ENCODE data around the gene PDZRN4. TPM values are rescaled to one million over a fixed set of nuclear protein-coding genes. Genes with fewer than 3 reads are reported as not detected.

PDZRN4 gene
- total and polyA plus RNA-seq, 5 experiments from 2014 or later, result not detected

- Mint-ChIP-seq H3K4me3 (no peak overlapping the region), H3K27me3 (peaks cover 0 to 8% (median 0%) of the 10 kb centered on the region in 5 donors), H3K36me3 (no peaks in the 10 kb centered on the region), H3K9me3 (no peaks in the 10 kb centered on the region), H3K27ac (no peak overlapping the region), H3K4me1 (peaks cover 0 to 2% (median 0%) of the 10 kb centered on the region in 4 donors)
- POLR2A ChIA-PET, result no interaction called here
- DNase-seq (no peak), ATAC-seq (no peak)
These were observed 272.8 kb downstream of the PDZRN4 start for GRCh38 chr12:41460906-41461305.

GRCh38 chr12:41462312-41462711 is 274.2 kb downstream of the PDZRN4 start:
- no peak overlapping the region for H3K27ac Mint-ChIP-seq
- no peak overlapping the region for H3K4me3 Mint-ChIP-seq

GRCh38 chr12:41465526-41465925 is 277.4 kb downstream of the PDZRN4 start:
- H3K27me3 Mint-ChIP-seq, result peaks cover 0 to 4% (median 0%) of the 10 kb centered on the region in 5 donors
- POLR2A ChIA-PET, result no interaction called here
- H3K9me3 Mint-ChIP-seq, result peaks cover 0 to 3% (median 0%) of the 10 kb centered on the region in 9 donors
- H3K36me3 Mint-ChIP-seq, result no peaks in the 10 kb centered on the region
- no peak overlapping the region for H3K27ac Mint-ChIP-seq
- peaks cover 0 to 2% (median 0%) of the 10 kb centered on the region in 4 donors for H3K4me1 Mint-ChIP-seq
- no peak overlapping the region for H3K4me3 Mint-ChIP-seq
- DNase-seq, result no peak
- no peak for ATAC-seq

More at GRCh38 chr12:41462312-41462711, 274.2 kb downstream of the PDZRN4 start:
- H3K4me1 Mint-ChIP-seq, result peaks cover 0 to 2% (median 0%) of the 10 kb centered on the region in 4 donors
- ATAC-seq (no peak), DNase-seq (no peak)
- H3K9me3 Mint-ChIP-seq, result peaks cover 0 to 3% (median 0%) of the 10 kb centered on the region in 9 donors
- H3K36me3 Mint-ChIP-seq, result no peaks in the 10 kb centered on the region
- peaks cover 0 to 8% (median 0%) of the 10 kb centered on the region in 5 donors for H3K27me3 Mint-ChIP-seq
- POLR2A ChIA-PET, result no interaction called here

- ATAC-seq (no peak), DNase-seq (no peak)
- POLR2A ChIA-PET, result no interaction called here
- peaks cover 0 to under 1% (median 0%) of the 10 kb centered on the region in 4 donors for H3K4me1 Mint-ChIP-seq
- peaks cover 0 to 3% (median 0%) of the 10 kb centered on the region in 9 donors for H3K9me3 Mint-ChIP-seq
- no peaks in the 10 kb centered on the region for H3K36me3 Mint-ChIP-seq
- no peak overlapping the region for H3K4me3 Mint-ChIP-seq
- peaks cover 0 to 4% (median 0%) of the 10 kb centered on the region in 5 donors for H3K27me3 Mint-ChIP-seq
- no peak overlapping the region for H3K27ac Mint-ChIP-seq
These were observed 278.2 kb downstream of the PDZRN4 start for GRCh38 chr12:41466300-41466699.

GRCh38 chr12:41466802-41467201 is 278.7 kb downstream of the PDZRN4 start:
- no peak for ATAC-seq
- no peaks in the 10 kb centered on the region for H3K36me3 Mint-ChIP-seq
- POLR2A ChIA-PET, result no interaction called here
- no peak for DNase-seq
- peaks cover 0 to 3% (median 0%) of the 10 kb centered on the region in 5 donors for H3K27me3 Mint-ChIP-seq
- no peak overlapping the region for H3K4me3 Mint-ChIP-seq
- no peaks in the 10 kb centered on the region for H3K4me1 Mint-ChIP-seq
- H3K27ac Mint-ChIP-seq, result no peak overlapping the region
- H3K9me3 Mint-ChIP-seq, result peaks cover 0 to 3% (median 0%) of the 10 kb centered on the region in 9 donors

- Mint-ChIP-seq H3K36me3 (no peaks in the 10 kb centered on the region), H3K27ac (no peak overlapping the region), H3K4me3 (no peak overlapping the region), H3K4me1 (no peaks in the 10 kb centered on the region), H3K27me3 (peaks cover 0 to 3% (median 0%) of the 10 kb centered on the region in 5 donors), H3K9me3 (peaks cover 0 to 4% (median 0%) of the 10 kb centered on the region in 9 donors)
- ATAC-seq (no peak), DNase-seq (no peak)
- POLR2A ChIA-PET, result no interaction called here
These were observed 279.6 kb downstream of the PDZRN4 start for GRCh38 chr12:41467591-41468325.

GRCh38 chr12:41468341-41468740 is 280.2 kb downstream of the PDZRN4 start:
- no peak for ATAC-seq
- H3K4me3 Mint-ChIP-seq, result no peak overlapping the region
- H3K27ac Mint-ChIP-seq, result no peak overlapping the region
- no peak for DNase-seq
- no peaks in the 10 kb centered on the region for H3K36me3 Mint-ChIP-seq
- H3K4me1 Mint-ChIP-seq, result no peaks in the 10 kb centered on the region
- peaks cover 0 to 3% (median 0%) of the 10 kb centered on the region in 5 donors for H3K27me3 Mint-ChIP-seq
- POLR2A ChIA-PET, result no interaction called here
- H3K9me3 Mint-ChIP-seq, result peaks cover 0 to 4% (median 0%) of the 10 kb centered on the region in 9 donors

GRCh38 chr12:41468756-41469155 is 280.6 kb downstream of the PDZRN4 start:
- Mint-ChIP-seq H3K9me3 (peaks cover 0 to 6% (median 0%) of the 10 kb centered on the region in 9 donors), H3K4me3 (no peak overlapping the region), H3K36me3 (no peaks in the 10 kb centered on the region), H3K27me3 (peaks cover 0 to 7% (median 2%) of the 10 kb centered on the region in 5 donors), H3K27ac (no peak overlapping the region), H3K4me1 (no peaks in the 10 kb centered on the region)
- no peak for DNase-seq
- no peak for ATAC-seq
- POLR2A ChIA-PET, result no interaction called here

GRCh38 chr12:41473441-41473840 is 285.3 kb downstream of the PDZRN4 start:
- ATAC-seq (no peak), DNase-seq (no peak)
- POLR2A ChIA-PET, result no interaction called here
- H3K27ac Mint-ChIP-seq, result no peak overlapping the region
- H3K27me3 Mint-ChIP-seq, result peaks cover 2 to 21% (median 2%) of the 10 kb centered on the region in 5 donors
- peaks cover 0 to 3% (median 0%) of the 10 kb centered on the region in 9 donors for H3K9me3 Mint-ChIP-seq
- H3K4me1 Mint-ChIP-seq, result no peaks in the 10 kb centered on the region
- no peaks in the 10 kb centered on the region for H3K36me3 Mint-ChIP-seq
- H3K4me3 Mint-ChIP-seq, result no peak overlapping the region

- no peaks in the 10 kb centered on the region for H3K4me1 Mint-ChIP-seq
- H3K4me3 Mint-ChIP-seq, result no peak overlapping the region
- POLR2A ChIA-PET, result no interaction called here
- H3K36me3 Mint-ChIP-seq, result no peaks in the 10 kb centered on the region
- no peak overlapping the region for H3K27ac Mint-ChIP-seq
- ATAC-seq, result no peak
- H3K9me3 Mint-ChIP-seq, result peaks cover 0 to 3% (median 0%) of the 10 kb centered on the region in 9 donors
- peaks cover 2 to 21% (median 2%) of the 10 kb centered on the region in 5 donors for H3K27me3 Mint-ChIP-seq
- DNase-seq, result no peak
These were observed 285.9 kb downstream of the PDZRN4 start for GRCh38 chr12:41474001-41474400.

GRCh38 chr12:41476499-41477439 is 288.6 kb downstream of the PDZRN4 start:
- Mint-ChIP-seq H3K4me3 (no peak overlapping the region), H3K27me3 (peaks cover 0 to 18% (median 2%) of the 10 kb centered on the region in 5 donors), H3K9me3 (peaks cover 0 to 3% (median 0%) of the 10 kb centered on the region in 9 donors), H3K36me3 (no peaks in the 10 kb centered on the region), H3K4me1 (no peaks in the 10 kb centered on the region), H3K27ac (no peak overlapping the region)
- DNase-seq (no peak), ATAC-seq (no peak)
- POLR2A ChIA-PET, result no interaction called here

GRCh38 chr12:41479426-41479825 is 291.3 kb downstream of the PDZRN4 start:
- ATAC-seq, result no peak
- H3K4me1 Mint-ChIP-seq, result no peaks in the 10 kb centered on the region
- H3K27me3 Mint-ChIP-seq, result peaks cover 0 to 11% (median 2%) of the 10 kb centered on the region in 5 donors
- H3K9me3 Mint-ChIP-seq, result no peaks in the 10 kb centered on the region
- no peaks in the 10 kb centered on the region for H3K36me3 Mint-ChIP-seq
- DNase-seq, result no peak
- H3K4me3 Mint-ChIP-seq, result no peak overlapping the region
- H3K27ac Mint-ChIP-seq, result no peak overlapping the region
- POLR2A ChIA-PET, result no interaction called here

GRCh38 chr12:41485203-41485602 is 297.1 kb downstream of the PDZRN4 start:
- Mint-ChIP-seq H3K9me3 (no peaks in the 10 kb centered on the region), H3K36me3 (no peaks in the 10 kb centered on the region), H3K4me1 (no peaks in the 10 kb centered on the region), H3K27me3 (peaks cover 0 to 10% (median 0%) of the 10 kb centered on the region in 5 donors), H3K4me3 (no peak overlapping the region), H3K27ac (no peak overlapping the region)
- POLR2A ChIA-PET, result no interaction called here
- ATAC-seq (no peak), DNase-seq (no peak)
